Stomach (tissue), 19 donors: ENCODE data around the gene OR6K6. TPM values are rescaled to one million over a fixed set of nuclear protein-coding genes. Genes with fewer than 3 reads are reported as not detected.

Experiments
- DNase-seq, 2 donors: peaks; one replicate each; pipeline versions ENCODE4 v3.0.0 to v3.0.0-alpha.2; 2013 to 2019
- H3K27ac ChIP-seq, 5 donors: fragments of 200-600 bp in 4 of 5; sonication (generic) in 4 of 5; one replicate each; pipeline ENCODE4 v1.5.1; 2013 to 2019; ENCODE audit warnings: mild to moderate bottlenecking in 1 of 5, moderate library complexity in 1 of 5
- H3K27me3 ChIP-seq, 3 donors: fragments of 200-600 bp; sonication (generic); one replicate each; pipeline ENCODE4 v1.5.1; 2017 to 2019; ENCODE audit warnings: mixed run types in 1 of 3
- H3K36me3 ChIP-seq, 4 donors: fragments of 200-600 bp; sonication (generic); 1 replicate in 3 of 4; 2 replicates in 1 of 4; pipeline ENCODE4 v1.5.1; 2016 to 2019
- H3K4me1 ChIP-seq, 4 donors: fragments of 200-600 bp; sonication (generic); one replicate each; pipeline ENCODE4 v1.5.1; 2016 to 2019
- H3K4me3 ChIP-seq, 4 donors: fragments of 200-600 bp; sonication (generic) in 3 of 4; one replicate each; pipeline ENCODE4 v1.5.1; 2016 to 2019; ENCODE audit warnings: mild to moderate bottlenecking in 1 of 4
- H3K9me3 ChIP-seq, 4 donors: fragments of 200-600 bp; sonication (generic); one replicate each; pipeline ENCODE4 v1.5.1; 2016 to 2019
- EP300 ChIP-seq: sonication (generic); formaldehyde crosslinking; IDR thresholded peaks from one replicate; pipeline ENCODE4 v1.6.1; 2017; ENCODE audit warnings: antibody characterized with exemption
- POLR2A ChIP-seq, 4 donors: fragments of 450-650 bp; IDR thresholded peaks; one replicate each; pipeline ENCODE4 v1.6.1; 2016; ENCODE audit warnings: antibody characterized with exemption in 4 of 4, control low read depth in 2 of 4, mild to moderate bottlenecking in 1 of 4, moderate library complexity in 1 of 4
- POLR2AphosphoS5 ChIP-seq, 3 donors: sonication (generic); formaldehyde crosslinking; IDR thresholded peaks; one replicate each; pipeline ENCODE4 v1.6.1; 2016; ENCODE audit warnings: antibody characterized with exemption in 3 of 3
- WGBS, 5 donors: extraction: QIAGEN DNeasy Blood & Tissue Kit in 3 of 5; methylation state at CpG; one replicate each; pipeline versions ENCODE4 v1.1.5 to v1.1.7; 2013 to 2018; 5-methylcytosine and 5-hydroxymethylcytosine counted together
- intact Hi-C: fragments of 100-400 bp; cut with DNase I; formaldehyde crosslinking; loops from one replicate; pipeline ENCODE4 v1.15.1; 2023; ENCODE audit warnings: low total_unique reads
- long read RNA-seq, 10 donors: transcript quantifications; one replicate each; lab custom pipeline, GENCODE V29; 2026
- polyA plus RNA-seq, 3 donors: library from polyadenylated mRNA; stranded (reverse); fragments of 200-250 nt; gene quantifications; one replicate each; pipeline ENCODE4 v1.2.3, GENCODE V29; 2013
- total RNA-seq, 5 donors: library from RNA; depleted of rRNA; stranded (reverse); fragments of >200 nt; gene quantifications; one replicate each; pipeline versions ENCODE4 v1.1.0 to v1.2.3, GENCODE V29; 2014 to 2016
- TF ChIP-seq, protein P1 (sequence below), 7 experiments: fragments of 450-650 bp in 4 of 7; fragments of 200-600 bp in 3 of 7; sonication (generic) in 3 of 7; IDR thresholded peaks; one replicate each; pipeline ENCODE4 v1.5.1; 2016 to 2019; ENCODE audit warnings: antibody characterized with exemption in 7 of 7, control low read depth in 2 of 7, mild to moderate bottlenecking in 1 of 7
- donor health status: healthy with polysubstance abuse.
- donor health status: Bipolar disorder and iron deficiency.
- donor health status: healthy.

The OR6K6 gene, protein sequence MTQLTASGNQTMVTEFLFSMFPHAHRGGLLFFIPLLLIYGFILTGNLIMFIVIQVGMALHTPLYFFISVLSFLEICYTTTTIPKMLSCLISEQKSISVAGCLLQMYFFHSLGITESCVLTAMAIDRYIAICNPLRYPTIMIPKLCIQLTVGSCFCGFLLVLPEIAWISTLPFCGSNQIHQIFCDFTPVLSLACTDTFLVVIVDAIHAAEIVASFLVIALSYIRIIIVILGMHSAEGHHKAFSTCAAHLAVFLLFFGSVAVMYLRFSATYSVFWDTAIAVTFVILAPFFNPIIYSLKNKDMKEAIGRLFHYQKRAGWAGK
- not detected for total RNA-seq
- polyA plus RNA-seq: not detected
- long read RNA-seq, donor 1: 0 reads
- long read RNA-seq, donor 2: 0 reads
- long read RNA-seq, donor 3: 0 reads
- long read RNA-seq, donor 4: 0 reads
- long read RNA-seq, donor 5: 0 reads
- long read RNA-seq, donor 6: 0 reads
- long read RNA-seq, donor 7: 0 reads
- long read RNA-seq, donor 8: 0 reads
- long read RNA-seq, donor 9: 0 reads
- long read RNA-seq, donor 10: 0 reads

DNA sequence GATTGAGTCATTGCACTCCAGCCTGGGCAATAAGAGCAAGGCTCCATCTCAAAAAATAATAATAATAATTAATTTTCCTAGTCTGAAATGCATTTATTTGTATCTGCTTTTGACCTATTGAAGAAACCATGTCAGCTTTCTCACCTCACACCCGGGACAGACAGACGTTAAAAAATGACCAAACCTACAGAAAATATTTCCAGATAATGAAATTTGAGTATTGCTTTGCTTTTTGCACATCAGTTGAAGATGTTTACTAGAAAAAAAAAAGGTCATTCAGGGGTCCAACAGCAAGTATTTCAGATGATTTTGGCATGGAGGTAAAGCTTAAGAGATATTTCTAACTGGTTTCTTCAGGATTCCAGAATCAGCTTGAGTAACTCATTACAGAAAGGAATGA lies at the start of gene OR6K6:
TSS of gene OR6K6 (plus strand) at position 301 of the 400 bp plus-strand sequence. CDS start 168 bp downstream, outside the sequence.
- TF ChIP-seq, protein P1, sequence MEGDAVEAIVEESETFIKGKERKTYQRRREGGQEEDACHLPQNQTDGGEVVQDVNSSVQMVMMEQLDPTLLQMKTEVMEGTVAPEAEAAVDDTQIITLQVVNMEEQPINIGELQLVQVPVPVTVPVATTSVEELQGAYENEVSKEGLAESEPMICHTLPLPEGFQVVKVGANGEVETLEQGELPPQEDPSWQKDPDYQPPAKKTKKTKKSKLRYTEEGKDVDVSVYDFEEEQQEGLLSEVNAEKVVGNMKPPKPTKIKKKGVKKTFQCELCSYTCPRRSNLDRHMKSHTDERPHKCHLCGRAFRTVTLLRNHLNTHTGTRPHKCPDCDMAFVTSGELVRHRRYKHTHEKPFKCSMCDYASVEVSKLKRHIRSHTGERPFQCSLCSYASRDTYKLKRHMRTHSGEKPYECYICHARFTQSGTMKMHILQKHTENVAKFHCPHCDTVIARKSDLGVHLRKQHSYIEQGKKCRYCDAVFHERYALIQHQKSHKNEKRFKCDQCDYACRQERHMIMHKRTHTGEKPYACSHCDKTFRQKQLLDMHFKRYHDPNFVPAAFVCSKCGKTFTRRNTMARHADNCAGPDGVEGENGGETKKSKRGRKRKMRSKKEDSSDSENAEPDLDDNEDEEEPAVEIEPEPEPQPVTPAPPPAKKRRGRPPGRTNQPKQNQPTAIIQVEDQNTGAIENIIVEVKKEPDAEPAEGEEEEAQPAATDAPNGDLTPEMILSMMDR (IDR thresholded peaks at IDR 0.05): no peak
- TF ChIP-seq POLR2A (IDR thresholded peaks at IDR 0.05): no peak
- no peak for TF ChIP-seq EP300
- no peak for TF ChIP-seq POLR2AphosphoS5 (IDR thresholded peaks at IDR 0.05)
- WGBS, 5 donors: 68 to 89% (median 88%) methylated on average over 2 of the region's 2 CpGs
- Histone ChIP-seq H3K9me3 (no peaks in the 10 kb centered on the region), H3K4me1 (no peaks in the 10 kb centered on the region), H3K27ac (no peak within 1 kb of the TSS), H3K36me3 (no peaks in the 10 kb centered on the region), H3K4me3 (no peak within 1 kb of the TSS), H3K27me3 (no peaks in the 10 kb centered on the region)
- intact Hi-C loops: no loop called here
- no peak for DNase-seq

DNA sequence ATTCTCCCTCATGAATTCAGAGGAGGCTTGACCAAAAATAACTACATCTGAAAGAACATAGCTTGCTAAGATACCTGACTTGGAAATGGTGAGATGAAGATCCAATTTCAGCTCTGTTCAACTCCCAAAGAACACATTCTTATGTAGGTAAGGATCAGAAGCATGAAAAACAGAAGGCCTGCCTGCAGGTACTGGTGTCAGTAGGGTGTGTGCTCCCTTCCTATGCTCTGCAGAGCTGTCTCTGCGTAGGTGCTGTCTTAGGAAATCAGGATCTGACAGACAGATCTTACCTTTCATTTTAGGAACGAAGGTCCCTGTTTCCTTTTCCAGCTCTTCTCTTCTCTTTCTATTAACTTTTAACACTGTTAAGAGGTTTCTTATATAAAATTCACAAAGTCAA lies 48.4 kb upstream of the OR6K6 start:
- intact Hi-C loops: no loop called here
- H3K36me3 ChIP-seq: no peaks in the 10 kb centered on the region
- no peaks in the 10 kb centered on the region for H3K4me1 ChIP-seq
- WGBS, 5 donors: 59 to 84% (median 65%) methylated on average over 2 of the region's 2 CpGs
- H3K4me3 ChIP-seq: no peak overlapping the region
- TF ChIP-seq POLR2A (IDR thresholded peaks at IDR 0.05) (no peak), POLR2AphosphoS5 (IDR thresholded peaks at IDR 0.05) (no peak), EP300 (no peak)
- TF ChIP-seq, protein P1 (IDR thresholded peaks at IDR 0.05): no peak
- DNase-seq: no peak
- H3K27me3 ChIP-seq: no peaks in the 10 kb centered on the region
- H3K9me3 ChIP-seq: no peaks in the 10 kb centered on the region
- no peak overlapping the region for H3K27ac ChIP-seq

DNA sequence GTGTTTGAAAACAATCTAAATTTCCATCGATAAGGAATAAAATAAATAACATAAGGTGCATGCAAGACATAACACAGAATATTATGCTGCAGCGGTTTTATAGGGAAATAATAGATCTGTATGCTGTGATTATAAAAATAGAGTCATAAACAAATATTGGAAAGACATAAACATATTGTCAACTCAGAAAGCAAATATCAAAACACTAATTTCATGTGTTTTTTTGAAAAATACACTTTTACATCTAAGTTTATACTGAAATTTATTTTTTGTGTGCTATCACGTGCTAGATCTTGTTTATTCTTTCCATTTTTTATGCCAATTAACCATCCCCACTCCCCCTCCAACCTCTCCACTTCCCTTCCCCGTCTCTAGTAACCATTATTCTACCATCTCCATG lies 43.4 kb upstream of the OR6K6 start:
- H3K4me1 ChIP-seq: no peaks in the 10 kb centered on the region
- DNase-seq: no peak
- WGBS, 5 donors: 53 to 68% (median 62%) methylated on average over 4 of the region's 4 CpGs
- H3K9me3 ChIP-seq: no peaks in the 10 kb centered on the region
- H3K36me3 ChIP-seq: no peaks in the 10 kb centered on the region
- no peak overlapping the region for H3K4me3 ChIP-seq
- no peak overlapping the region for H3K27ac ChIP-seq
- TF ChIP-seq EP300 (no peak), POLR2A (IDR thresholded peaks at IDR 0.05) (no peak), POLR2AphosphoS5 (IDR thresholded peaks at IDR 0.05) (no peak)
- TF ChIP-seq, protein P1 (IDR thresholded peaks at IDR 0.05): no peak
- intact Hi-C loops: no loop called here
- H3K27me3 ChIP-seq: no peaks in the 10 kb centered on the region

DNA sequence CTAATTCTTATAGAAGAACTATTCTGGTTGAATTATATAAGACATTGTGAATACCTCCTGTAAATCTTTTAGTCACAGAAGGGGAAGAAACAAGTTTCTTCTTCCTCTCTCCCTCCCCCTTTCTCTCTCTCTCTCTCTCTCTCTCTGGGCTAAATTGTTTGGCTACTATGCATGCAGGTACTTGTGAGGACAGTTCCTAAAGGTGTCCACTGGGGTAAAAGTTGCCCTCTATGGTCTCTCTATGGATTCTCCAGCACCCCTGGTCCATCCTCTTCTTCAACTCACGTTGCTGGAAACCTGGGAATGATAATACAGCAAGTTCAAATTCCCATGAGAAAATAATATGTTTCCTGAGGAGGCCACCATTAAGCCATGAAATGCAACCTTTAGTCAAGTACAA lies 39.8 kb upstream of the OR6K6 start:
- WGBS, 5 donors: 22 to 67% (median 31%) methylated on average over 1 of the region's 1 CpG
- no peak for DNase-seq
- Histone ChIP-seq H3K9me3 (no peaks in the 10 kb centered on the region), H3K27me3 (no peaks in the 10 kb centered on the region), H3K36me3 (no peaks in the 10 kb centered on the region), H3K4me3 (no peak overlapping the region), H3K4me1 (no peaks in the 10 kb centered on the region), H3K27ac (no peak overlapping the region)
- intact Hi-C loops: no loop called here
- TF ChIP-seq, protein P1 (IDR thresholded peaks at IDR 0.05): no peak
- TF ChIP-seq POLR2A (IDR thresholded peaks at IDR 0.05) (no peak), POLR2AphosphoS5 (IDR thresholded peaks at IDR 0.05) (no peak), EP300 (no peak)
